GM21360 (cell line): ENCODE measurements around the gene OR2J3.
"Not testable (repeated sequence)": the region's sequence is repeated elsewhere in the genome, so short reads cannot be mapped to it uniquely, and the experiment has no call there.

ENCODE experiments used
- ATAC-seq: cut with Tn5 transposase; IDR thresholded peaks from one replicate; pipeline ENCODE4 v1.9.1; 2021; ENCODE audit warnings: mild to moderate bottlenecking, moderate library complexity; ENCODE audit not compliant: unreplicated experiment

The OR2J3 gene

GRCh38 chr6:29107758-29108157 is at the start of gene OR2J3:
Gene OR2J3 (plus strand): TSS chr6:29108058. CDS start chr6:29111891, 3,833 bp downstream.
- no peak for ATAC-seq

GRCh38 chr6:29071831-29072723 is 35.8 kb upstream of the OR2J3 start:
- no peak for ATAC-seq

- ATAC-seq: no peak
These were observed 28.7 kb upstream of the OR2J3 start for GRCh38 chr6:29079203-29079602.

GRCh38 chr6:29081312-29081711 is 26.5 kb upstream of the OR2J3 start:
- no peak for ATAC-seq

- no peak for ATAC-seq
These were observed 25.4 kb upstream of the OR2J3 start for GRCh38 chr6:29082457-29082856.

GRCh38 chr6:29087213-29087612 is 20.6 kb upstream of the OR2J3 start, which contains the start of gene OR2B3:
Gene OR2B3 (minus strand): TSS chr6:29087313. CDS start chr6:29087248, 65 bp downstream.
- ATAC-seq: no peak

- no peak for ATAC-seq
These were observed 14.9 kb upstream of the OR2J3 start for GRCh38 chr6:29092957-29093356.

GRCh38 chr6:29097803-29098202 is 10.1 kb upstream of the OR2J3 start:
- no peak for ATAC-seq

- no peak for ATAC-seq
These were observed 8.7 kb upstream of the OR2J3 start, which contains the start of gene OR2J1 for GRCh38 chr6:29099190-29099589. Gene OR2J1 (plus strand): TSS chr6:29099490. CDS start chr6:29100943, 1,453 bp downstream.

- ATAC-seq: no peak
These were observed 4.3 kb downstream of the OR2J3 start for GRCh38 chr6:29112135-29112534.

- ATAC-seq: not testable (repeated sequence)
These were observed 7.1 kb downstream of the OR2J3 start for GRCh38 chr6:29114964-29115363.

GRCh38 chr6:29129326-29130012 is 21.6 kb downstream of the OR2J3 start:
- ATAC-seq: no peak

- ATAC-seq: no peak
These were observed 22.8 kb downstream of the OR2J3 start for GRCh38 chr6:29130644-29131043.

- no peak for ATAC-seq
These were observed 23.8 kb downstream of the OR2J3 start for GRCh38 chr6:29131691-29132090.

- no peak for ATAC-seq
These were observed 29.9 kb downstream of the OR2J3 start for GRCh38 chr6:29137724-29138123.

GRCh38 chr6:29141606-29142005 is 33.7 kb downstream of the OR2J3 start:
- no peak for ATAC-seq

- no peak for ATAC-seq
These were observed 34.5 kb downstream of the OR2J3 start for GRCh38 chr6:29142309-29142708.

- no peak for ATAC-seq
These were observed 38.3 kb downstream of the OR2J3 start for GRCh38 chr6:29146179-29146578.

GRCh38 chr6:29147074-29147473 is 39.2 kb downstream of the OR2J3 start:
- no peak for ATAC-seq

GRCh38 chr6:29149444-29149843 is 41.6 kb downstream of the OR2J3 start:
- ATAC-seq: not testable (repeated sequence)

GRCh38 chr6:29153083-29153482 is 45.2 kb downstream of the OR2J3 start:
- ATAC-seq: no peak

- not testable (repeated sequence) for ATAC-seq
These were observed 47.3 kb downstream of the OR2J3 start for GRCh38 chr6:29155182-29155581.
